NCI-H1930 (cell line): ENCODE measurements around the gene CELF4.

Source experiments
- DNase-seq, 2 experiments: peaks; one replicate each; lab custom pipeline; 2025; lab: John Stamatoyannopoulos, UW

CELF4 gene

DNA sequence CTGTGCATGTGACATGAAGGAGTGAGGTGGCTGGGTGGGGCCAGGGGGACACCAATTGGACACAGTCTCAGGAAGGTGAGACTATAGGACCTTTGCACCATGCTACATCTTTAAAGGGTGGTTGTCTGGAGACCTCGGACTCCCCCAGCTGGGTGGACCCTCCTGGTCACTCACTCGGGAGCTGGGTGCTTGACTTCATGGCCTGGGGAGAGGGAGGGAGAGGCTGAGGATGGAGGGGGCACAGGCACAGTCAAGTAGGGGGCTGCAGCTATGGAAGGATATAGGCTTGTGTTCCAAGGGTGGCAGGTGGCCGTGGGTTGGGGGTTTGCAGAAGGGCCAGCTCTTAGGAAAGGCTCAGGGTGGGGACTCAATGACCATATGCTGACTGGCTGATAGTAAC, 7.1 kb upstream of the CELF4 start:
- DNase-seq = no peak

DNA sequence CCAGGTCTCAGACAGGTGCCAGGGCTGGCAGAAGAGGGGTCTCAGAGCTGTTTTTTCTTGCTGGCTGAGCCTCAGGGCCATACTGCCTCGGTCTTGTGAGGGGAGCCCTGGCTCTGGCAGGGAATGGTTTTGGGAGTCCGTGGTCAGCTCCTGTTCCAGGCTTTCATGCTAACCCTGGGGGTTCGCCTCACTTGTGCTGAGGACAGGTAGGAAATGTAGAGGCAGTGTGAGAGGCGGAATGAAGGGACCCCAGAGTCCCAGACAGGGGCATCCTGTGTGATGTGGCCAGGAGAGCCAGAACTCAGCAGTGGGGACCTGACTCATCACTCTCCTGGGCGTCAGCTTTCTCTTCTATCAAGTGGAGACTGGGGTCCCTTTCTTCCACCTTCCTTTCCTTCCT, 5.7 kb upstream of the CELF4 start:
- DNase-seq = no peak

DNA sequence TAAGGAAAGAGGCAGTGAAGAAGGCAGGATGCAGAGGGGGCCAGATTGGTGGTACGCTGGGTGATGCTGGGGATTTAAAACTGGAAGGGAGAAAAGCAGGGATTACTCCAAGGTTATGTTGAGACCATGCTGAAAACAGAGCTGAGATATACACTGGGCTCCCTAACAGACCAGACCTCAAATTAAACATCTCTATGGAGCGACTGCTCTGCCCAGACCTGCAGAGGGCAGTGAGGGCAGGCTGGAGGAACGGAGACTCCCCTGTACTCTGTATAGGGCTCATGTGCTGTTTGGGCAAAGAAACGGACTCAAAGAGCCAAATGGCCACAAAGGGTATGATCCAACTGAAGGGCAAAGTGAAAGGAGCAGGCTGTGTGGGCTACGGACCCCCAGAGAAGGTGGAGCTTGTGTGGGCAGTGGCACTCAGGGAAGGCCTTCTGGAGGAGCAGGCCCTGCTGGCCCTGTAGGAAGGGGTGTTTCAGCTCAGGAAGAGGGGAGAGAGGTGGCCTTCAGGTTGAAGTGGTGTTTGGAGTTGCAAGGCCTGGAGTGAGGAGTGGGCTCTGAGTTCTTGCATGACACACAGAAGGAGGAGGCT, 4.8 kb upstream of the CELF4 start:
- DNase-seq = no peak

DNA sequence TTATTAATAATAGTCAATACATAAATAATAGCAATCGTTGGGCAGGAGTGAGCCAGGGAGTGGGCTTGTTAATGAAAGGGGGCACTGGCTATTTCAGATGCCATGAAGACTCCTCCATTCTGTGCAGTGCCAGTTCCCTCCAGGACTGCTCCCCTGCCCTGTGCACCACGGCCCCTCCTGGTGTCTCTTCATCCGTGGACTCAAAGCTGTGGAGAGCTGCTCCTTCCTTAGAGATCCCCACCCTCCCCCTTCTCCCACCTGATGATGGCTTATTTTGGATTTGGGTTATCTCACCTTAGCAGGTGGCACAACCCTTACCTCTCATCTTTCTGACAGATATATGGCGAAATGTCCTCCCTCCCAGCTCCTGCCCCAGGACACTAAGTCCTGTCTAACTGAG, 3.1 kb upstream of the CELF4 start:
- no peak for DNase-seq

DNA sequence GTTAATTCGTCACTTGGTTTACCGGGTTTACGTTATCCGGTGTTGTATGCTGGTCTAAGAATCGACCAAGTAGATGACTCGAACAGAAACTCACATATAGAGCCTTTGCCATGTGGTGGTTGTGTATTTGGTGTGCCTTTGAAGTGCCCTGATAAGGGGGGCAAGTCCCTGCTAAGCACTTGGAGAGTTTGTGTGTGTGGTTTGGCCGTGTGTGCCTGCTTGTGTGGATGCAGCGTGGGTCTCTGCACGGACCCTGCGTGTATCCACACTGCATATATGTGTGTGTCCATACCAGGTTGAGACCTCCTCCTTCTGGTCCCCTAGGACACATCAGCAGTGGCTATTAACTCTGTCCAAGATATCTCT, 2.4 kb upstream of the CELF4 start:
- no peak for DNase-seq

DNA sequence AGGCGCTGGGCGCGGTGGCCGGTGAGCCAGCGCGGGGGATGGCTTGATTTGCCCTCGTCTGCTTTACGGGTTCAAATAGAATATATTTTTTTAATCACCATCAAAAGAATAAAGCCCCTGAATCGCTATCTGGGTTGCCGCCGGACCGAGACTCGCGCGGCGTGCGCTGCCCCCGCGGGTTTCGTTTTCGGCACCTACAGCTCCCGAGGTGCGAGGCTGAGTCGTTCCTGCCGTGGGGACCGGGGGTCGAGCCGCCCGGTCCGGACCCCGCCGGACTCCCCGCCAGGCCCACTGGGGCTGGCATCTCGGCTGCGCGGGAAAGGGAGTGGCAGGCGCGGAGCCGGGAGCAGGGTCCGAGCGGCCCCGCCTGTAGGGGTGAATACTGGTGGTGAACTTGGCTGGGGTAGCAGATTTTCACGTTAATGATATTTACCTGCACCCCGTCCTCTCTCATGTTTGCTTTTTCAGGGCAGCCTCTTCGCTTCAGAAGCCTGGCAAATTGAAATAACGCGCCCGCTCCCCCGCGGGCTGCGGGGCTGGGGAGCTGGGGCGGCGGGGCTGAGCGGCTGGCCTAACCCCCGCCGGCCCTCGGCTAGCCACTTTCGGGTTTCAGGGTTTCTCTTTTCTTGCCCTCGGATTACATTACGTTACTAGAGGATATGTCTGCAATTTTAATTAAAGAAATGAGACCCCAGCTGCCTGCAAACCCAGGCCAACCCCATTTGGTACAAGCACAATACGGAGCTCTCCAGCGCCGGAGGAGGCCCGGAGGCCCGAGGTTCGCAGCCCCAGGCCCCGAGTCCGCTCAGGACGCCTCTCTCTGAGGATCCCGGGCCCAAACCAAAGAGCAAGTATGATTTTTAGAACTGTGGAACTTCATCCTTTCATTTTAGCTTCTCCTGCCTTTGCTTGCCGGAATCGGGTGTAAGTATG, 1.7 kb upstream of the CELF4 start:
- DNase-seq = no peak

DNA sequence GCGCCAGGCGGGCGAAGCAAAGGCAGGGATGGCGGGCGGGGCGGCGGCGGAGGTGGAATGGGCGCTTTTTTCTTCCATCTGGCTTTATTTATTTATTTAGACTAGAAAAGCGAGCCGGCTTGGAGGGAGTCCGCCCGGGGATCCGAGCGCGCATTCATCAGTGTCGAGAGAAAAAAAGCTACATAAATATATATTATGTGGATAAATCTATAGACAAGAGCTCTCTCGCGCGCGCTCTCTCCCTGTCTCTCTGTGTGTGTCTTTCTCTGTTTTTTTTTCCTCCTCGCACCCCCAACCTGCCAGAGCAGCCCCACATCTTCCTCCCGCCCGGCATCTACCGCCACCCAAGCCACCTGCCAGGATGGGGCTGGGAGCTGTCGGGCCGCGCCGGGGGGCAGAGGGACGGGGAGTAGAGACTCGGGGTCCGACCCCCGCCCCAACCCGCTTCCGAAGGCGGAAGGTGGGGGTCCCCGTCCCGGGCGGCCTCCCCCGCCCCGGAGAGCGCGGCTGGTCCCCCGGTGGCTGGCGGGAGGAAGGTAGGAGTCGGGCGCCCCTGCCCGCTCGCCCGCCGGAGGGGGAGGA, 972 bp upstream of the CELF4 start:
- DNase-seq = no peak

DNA sequence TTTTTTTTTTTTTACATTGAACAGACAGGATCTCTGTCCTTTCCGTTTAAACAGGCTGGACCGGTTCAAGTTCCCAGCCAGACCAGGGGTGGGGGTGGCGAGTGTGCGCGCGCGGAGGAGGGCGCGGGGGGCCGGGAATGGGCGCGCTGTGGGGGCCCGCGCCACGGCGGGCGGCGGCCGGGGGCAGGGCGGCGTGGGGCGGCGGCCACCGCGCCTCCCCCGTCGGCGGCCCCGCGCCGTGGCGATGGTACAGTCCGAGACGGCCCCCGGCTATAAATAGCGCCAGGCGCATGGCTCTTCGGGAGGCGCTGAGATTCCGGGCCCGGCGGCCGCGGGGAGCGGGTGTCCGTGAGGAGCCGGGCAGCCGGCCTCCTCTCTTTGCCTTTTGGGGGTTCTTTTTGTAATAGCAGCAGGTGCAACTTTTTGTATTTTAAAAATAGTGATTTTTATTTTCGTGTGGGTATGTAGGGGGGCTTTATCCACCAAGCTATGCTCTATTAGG, 430 bp upstream of the CELF4 start:
- DNase-seq = peak; percentile 68 to 83

DNA sequence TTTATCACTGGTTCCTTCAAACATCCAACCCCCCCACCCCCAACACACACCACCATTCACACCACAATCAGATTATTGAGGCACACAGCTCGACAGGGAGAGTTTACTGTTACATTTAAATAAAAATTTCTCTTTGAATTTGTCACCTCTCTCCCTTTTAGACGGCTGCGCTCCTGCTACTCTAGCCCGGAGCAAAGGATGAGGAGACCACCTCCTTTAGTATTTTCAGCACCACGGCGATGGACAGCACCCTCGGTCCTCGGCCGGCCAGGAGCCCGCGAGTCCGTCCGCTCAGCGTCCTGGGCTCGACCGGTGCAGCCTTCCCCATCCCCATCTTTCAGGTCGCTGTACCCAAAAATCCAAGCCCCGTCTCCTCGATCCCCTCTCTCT, 892 bp downstream of the CELF4 start:
- no peak for DNase-seq

DNA sequence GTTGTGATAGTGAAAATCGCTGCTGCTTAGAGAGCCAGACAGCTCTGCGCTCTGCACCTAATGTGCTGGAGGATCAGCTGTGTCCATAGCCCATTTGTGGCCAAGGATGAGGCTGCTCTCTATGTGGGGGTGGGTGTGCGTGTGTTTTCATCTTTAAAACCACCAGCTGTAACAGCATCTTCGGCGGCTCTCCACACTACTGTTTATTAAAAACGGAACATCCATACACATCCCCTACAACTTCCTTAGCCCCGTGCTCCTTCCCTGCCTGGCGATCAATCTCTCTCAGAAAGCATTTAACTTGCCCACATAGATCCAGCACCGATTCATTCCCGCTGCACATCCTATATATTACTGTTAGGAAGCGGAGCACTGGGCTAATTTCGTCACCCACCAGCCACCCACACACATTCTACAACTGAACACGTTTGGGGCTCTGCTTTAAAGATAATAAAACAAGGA, 1.6 kb downstream of the CELF4 start:
- no peak for DNase-seq

DNA sequence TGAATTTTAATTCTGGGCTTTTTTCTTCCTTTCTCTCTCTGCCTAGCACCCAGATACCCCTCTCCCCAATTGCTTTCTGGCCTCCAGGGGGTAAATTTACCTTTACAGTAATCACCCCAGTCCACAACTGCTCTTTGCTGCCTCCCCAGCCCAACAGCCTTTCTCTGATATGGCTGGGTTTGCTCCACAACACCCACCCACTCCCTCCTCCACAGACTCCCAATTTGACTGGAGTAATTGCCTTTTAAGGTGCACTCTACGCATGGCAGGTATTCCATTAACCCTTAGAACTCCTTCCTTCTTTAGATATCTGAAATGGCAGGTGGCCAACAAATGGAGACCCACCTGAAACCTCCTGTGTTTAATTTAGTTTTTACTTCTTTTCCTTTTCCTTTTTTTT, 3.6 kb downstream of the CELF4 start:
- no peak for DNase-seq

DNA sequence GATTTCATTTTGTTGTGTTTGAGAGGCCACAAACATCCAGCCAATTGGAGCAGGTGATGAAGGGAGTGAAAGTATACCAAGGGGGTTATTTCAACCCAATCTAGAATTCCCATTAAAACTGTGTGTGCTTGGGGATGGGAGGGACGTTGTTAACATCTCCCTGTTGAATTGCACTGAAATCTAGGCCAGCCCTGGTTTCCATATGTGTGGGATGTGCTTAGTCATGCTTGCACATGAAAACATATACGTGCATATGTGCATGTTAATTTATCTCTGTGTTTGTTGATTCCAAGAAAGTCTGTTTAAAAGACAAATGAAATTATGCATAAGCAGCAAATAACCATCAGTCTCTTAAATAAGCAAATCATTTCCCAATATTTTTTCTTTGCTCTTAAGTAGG, 5.6 kb downstream of the CELF4 start:
- no peak for DNase-seq

DNA sequence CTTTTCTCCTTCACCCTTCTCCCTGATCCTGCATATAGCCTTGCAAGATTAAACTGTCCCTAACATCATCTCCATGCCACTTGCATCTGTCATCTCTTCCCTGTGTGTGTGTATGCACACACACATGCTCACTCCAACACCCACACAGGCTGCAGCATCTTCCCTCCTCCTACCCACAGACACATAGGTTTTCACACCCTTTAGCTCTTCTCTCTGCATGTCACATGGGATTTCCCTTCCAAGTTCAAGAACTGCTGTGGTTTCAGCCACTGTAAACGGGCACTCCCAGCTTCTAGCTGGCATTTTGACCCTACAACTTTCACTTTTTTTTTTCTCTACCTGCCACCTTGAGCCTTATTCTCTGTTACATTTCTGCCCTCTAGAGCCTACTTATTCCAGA, 6.4 kb downstream of the CELF4 start:
- DNase-seq = no peak

DNA sequence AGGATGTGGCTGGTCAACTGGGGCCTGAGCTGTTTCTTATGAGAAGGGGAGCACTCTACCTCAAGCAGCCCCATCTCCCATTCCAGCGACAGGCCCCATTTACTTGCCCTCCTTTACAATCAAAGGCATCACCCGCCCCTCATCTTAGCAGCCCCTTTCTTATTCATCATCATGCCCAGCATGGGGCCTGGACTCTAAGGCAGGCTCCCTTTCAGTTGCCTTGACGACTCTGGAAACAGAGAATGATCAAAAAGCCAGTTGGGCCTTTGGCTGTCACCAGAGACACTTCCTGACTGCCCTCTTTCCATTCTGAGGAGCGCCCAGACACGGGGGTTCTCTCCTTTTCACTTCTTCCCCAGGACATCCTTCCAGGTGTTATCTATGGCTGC, 11.2 kb downstream of the CELF4 start:
- no peak for DNase-seq

DNA sequence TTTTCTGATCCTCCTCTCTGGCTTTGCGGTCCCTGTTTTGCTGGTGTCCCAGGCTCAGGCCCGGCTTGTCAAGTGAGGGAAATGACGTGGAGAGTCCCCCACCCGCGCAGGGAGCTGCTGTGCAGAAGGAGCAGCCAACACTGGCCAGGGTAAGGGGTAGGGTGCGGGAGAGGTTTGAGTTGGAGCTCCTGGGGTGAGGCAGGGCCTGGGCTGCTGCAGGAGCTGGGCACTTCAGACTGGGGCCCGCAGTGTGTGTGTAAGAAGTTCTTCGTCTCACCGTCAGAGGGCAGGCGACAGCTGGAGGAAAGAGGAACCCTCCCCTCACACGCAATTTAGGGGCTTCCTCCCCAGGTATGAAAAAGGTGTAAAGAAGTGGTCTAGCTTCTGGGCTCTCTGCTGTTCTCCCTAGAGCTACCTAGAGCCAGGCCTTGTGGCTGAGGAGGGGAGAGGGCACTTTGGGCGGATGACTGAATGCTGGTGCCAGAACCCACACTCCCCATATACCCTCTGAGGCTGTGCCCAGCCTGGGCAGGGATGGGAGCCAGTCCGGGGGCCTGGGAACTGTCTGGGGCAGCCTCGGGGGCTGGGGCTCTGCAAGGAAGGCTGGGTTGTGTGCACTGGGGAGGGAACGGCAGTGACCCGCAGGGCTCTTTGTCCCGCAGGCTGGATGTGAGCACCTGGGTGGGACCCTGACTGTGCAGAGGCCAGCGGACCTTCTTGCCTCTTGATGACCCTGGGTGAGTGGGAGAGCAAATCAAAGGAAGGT, 11.8 kb downstream of the CELF4 start:
- no peak for DNase-seq

DNA sequence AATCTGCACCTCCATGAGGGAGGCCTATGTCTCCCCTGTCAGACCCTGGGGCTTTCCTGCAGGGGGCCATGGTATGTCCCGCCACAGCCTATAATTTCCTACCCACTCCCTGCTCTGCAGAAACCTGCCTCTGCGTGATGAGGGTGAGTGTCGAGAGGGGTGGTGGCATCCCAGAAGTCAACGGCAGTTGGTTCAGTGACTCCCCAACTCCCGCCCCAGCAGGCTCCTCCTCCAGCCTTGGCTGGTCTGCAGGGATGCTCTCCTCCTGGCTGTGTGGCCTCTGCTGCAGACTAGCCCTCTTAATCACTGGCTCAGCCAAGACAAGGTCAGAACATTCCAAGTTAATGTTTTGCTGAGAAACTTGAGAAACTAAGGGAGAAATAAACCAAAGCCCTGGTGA, 13.3 kb downstream of the CELF4 start:
- DNase-seq = no peak

DNA sequence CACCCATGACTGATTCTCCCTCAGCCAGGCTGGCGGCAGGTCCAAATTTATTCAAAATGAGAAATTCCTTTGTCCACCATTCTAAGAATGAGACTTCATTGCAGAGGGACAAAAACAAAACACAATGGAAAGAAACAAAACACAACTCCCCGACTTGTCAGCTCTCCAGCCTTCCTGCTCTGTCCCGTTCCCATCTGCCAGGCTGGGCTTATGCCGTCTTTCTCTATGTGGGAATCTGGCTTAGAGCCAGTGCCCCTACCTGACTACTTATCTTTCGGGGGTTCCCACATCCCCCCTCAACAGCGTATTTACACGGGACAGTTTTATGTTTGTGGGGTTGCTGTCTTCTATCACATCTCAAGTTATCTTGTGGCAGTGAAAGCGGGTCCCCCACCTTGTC, 13.8 kb downstream of the CELF4 start:
- no peak for DNase-seq

DNA sequence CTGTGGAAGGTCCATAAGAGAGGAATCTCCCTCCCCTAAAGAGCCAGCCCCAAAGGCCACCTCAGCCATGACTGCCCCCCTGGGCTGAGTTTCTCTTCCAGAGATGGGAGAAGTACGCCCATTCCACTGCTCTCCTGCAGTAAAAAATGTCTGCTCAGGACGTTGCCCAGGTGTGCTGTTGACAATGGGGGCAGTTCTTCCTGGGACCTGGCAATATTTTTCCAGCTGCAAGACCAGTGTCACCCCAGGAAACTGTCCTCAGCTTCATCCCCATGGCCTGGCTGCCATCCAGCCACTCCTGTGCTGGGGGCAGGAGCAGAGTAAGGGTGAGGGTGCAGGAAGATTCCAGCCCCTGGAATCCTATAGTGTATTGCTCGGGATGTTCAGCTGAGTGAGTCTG, 14.3 kb downstream of the CELF4 start:
- no peak for DNase-seq

DNA sequence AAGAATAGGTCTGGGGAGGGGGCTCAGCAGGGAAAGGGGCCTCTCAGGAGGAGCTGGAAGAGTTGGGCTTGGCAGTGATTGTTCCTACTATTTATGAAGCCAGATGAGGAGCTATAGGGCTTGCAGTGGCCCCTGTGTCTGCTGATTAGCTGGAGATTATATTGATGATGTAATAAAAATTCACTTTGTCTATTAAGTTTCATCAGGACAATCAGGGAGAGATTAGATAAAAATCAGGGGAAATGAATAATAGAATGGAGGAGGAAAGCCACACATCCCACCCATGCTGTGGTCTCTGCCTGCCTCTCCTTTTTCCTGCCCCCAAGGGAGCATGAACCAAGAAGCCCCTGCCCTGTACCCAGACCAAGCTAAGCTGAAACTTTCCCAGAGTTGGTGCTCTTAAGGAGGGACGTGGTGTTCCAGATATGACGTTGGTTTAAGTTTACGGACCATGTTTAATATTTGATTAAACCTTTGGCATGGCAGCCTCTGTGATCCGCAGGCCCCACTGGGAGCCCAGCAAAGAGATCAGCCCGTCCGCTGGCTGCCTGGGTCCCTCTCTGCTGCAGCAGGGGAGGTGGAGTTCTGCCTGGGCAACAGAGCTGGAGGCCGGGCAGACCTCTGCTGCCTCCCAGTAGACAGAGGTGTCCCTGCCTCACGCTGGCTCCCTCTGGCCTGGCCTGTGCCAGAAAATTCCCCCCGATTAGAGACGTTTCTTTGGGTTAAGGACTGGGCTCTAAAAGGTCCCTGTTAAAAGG, 15.3 kb downstream of the CELF4 start:
- DNase-seq = no peak

DNA sequence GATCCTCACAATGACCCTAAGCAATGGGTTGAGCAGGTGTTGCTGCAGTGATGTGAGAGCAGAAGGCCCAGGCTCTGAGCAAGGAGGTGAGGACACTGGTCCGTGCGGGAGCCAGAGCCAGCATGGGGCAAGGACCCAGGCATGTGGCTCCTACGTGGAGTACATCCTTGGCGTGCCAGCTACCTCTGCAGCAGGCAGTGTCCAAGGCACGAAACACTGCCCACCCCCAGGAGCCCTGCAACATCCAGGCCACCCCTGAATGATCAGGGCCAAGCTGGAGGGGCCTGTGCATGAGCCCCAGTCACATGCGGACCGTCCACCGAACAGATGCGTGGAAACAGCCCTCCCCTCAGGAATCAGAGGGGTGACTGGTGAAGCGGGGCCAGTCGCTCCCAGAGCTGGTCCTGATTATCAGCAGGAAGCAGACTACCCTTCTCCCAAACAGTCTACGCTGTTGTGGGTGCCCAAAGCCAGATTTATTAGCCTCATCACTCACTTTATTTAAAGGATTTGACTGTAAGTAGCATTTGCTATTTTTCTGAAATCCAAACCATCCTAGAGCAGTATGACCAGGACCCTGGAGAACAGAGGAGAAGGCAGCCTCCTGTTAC, 16.8 kb downstream of the CELF4 start:
- DNase-seq = no peak

DNA sequence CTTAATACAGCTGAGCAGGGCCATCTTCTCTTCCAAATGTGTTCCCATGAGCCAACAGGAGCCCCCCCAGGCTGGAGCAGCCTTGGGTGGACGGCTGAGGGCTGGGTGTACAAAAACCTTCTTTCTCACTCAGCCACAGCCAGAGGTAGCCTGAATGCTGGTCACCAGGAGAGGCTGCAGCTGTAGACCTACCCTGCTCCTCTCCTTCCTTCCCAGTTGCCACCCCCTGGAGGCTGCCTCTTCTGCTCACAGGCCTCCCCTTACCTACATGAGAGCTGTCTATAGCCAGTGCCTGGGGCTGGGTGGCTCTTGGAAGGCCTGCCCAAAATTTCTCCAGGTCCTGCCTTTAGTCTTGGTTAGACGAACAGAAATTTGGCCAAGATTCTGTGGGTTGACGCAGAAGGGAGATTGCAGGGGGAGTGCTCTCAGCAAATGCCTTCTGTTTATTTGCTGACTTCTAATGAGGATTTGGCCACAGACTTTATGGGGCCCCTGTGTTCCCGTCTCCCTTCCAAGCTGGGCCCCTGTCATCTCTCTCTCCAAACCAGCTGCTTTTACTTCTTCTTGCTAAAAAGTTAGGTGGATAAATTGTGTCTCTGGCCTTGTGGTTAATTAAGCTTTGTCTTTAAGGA, 18.3 kb downstream of the CELF4 start:
- DNase-seq = no peak
